Activated naive CD8-positive, alpha-beta T cell treated with anti-CD3 and anti-CD28 coated beads, Interleukin-2, amount 50 U/mL, for 16 hours (primary cell): ENCODE data around the gene FYB2.
"Not testable (repeated sequence)": the region's sequence is repeated elsewhere in the genome, so short reads cannot be mapped to it uniquely, and the experiment has no call there.

Source experiments
- DNase-seq: peaks from one replicate; pipeline ENCODE4 v3.0.0-alpha.2; 2020; ENCODE audit warnings: low read depth, low spot score

FYB2 gene

DNA sequence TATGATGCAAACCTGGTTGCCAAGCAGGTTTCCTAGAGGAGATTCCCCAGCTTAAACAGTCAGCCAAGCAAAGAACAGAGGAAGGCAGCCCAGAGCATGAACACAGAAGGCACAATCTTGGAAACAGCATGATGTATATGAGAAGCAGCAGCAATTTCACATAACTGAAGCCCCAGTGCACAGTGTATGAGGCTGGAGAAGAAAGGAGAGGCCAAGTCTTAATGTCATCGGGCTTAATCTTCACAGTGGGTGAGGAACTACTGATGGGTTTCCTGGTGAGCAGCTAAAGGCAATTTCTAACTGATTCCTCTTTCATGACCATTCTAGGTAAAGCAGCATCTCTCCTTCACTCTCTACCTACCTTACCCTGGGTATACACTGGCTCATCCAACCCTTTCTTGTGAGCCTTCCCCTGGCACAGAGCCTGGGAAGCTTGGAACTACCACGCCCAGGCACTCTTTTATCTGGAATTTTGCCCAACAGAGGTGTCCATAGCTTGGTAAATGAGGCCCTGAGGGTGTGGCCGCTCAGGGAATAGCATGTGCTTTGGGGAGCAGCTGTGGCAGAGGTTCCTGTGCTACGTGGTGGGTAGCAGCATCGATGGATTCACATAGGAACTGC is 22.0 kb downstream of the FYB2 start:
- no peak for DNase-seq

DNA sequence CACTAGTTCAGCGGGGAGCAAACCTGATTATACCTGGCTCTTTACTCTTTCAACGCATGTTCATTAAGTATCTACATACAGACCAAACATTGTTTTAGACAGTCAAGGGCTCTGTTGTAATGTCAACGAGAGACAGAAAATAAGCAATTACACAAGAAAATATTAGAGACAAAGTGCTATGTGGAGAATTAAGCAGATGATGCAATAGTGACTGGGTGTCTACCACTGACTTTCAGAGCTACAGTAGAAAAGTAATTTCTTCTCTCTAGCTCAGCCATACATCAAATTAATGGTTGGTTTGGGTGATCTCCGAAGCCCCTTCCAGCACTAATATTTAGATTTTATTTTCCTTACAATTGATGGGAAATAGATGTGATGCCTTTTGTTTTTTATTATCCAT is 23.3 kb downstream of the FYB2 start:
- no peak for DNase-seq

DNA sequence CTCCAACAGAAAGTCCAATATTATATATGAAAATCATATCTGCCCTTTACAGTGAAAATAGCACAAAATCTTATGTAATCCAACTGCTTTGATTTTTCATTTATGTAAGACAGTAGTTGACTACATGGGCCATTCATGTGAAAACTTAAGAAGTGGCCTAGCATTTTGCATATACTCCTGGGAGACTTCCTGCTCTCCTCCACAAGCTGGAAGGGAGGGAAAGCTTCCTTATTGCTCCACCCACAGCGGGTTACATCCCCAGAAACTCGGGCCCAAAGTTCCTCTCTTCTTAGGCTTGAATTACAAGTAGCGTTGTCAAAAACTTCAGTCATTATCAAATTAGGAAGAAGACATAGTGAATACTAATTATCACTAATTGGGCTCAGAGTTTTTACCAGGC is 29.2 kb downstream of the FYB2 start:
- no peak for DNase-seq

DNA sequence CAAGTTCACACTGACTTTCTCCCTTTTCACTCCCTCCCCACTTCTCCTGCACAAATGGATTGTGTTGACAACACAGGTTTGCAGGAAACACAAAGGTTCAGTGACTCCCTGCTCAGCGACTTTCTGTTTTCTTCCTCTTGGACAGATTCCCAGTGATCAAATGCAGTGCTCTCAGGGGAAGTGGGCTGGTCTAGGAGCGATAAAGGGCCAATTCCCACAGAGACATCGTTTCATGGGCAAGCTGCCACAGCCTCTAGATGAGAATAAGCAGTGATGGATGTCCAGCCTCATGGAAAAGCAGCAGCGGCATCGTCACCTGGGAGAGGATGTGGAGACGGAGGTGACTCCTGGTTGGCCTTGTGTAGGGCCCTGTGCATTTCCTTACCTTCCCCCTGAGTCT is 30.6 kb downstream of the FYB2 start:
- no peak for DNase-seq

DNA sequence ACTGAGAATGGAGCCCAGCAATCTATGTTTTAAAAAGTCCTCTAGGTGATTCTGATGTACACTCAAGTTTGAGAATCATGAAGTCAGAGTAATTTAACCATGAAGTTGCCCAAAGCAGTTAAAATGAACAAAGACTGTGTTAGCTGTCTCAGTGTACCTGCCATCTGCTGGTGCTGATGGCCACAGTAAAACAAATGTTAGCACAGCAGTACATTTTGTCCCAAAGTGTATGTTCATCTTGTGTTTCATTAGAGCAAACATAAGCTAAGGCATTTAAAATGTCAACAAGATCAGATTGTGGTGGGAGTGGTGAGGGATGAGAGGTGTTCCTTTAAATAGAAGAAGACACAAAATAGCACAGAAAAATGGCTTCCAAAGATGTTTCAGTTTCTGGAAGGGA is 31.1 kb downstream of the FYB2 start:
- no peak for DNase-seq

DNA sequence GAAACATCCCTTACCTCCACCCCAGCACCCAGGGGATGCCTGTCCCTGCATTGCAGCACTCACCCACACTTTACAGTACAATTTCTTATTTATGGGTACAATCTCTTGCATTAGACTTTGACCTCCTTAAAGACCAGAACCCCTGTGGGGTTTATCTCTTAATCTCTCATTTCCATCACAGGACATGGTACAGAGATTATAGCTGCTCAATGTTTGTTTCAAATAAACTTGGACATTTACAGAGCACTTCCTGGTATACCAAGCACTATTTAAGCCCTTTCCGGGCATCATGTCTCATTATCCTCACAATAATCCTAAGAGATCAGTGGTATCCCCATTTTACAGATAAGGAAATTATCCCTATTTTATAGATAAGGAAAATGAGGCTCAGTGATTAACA is 31.9 kb downstream of the FYB2 start:
- no peak for DNase-seq

DNA sequence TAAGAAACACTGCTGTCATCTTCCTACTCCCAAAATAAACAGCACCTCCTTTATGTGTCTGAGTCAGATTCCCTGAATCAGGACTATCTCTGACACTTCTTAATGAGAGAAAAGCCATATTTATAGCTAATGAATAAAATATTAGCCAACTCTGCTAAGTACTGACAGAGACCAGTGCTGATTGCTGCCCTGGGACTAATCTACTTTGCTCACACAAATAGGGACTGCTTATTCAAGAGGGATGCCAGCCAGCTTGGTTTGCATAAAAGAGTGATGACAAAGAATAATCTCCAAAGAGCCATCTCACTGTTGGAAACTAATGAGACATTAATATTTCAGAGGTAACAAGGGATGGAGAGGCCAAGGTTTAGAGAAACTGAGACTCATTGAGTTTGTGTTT is 36.4 kb downstream of the FYB2 start:
- DNase-seq, result no peak

DNA sequence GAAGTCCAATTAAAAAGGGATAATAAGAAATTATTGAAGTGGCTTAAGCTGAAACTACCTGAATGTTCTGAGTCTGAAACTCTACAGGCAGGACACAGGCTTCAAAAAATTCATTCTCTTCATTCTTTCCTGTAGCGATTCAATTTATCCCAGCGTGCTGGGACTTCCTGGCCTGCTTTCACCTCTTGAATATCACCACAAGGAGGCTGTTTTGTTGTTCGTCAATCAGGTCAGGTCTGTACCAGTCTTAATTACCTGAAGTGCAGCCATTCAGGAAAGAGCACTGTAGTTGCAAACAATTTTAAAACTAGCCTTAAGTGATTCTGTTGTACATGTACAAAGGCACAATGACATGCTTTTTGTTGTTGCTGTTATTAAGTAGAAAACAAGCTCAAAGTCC is 38.4 kb downstream of the FYB2 start:
- no peak for DNase-seq

DNA sequence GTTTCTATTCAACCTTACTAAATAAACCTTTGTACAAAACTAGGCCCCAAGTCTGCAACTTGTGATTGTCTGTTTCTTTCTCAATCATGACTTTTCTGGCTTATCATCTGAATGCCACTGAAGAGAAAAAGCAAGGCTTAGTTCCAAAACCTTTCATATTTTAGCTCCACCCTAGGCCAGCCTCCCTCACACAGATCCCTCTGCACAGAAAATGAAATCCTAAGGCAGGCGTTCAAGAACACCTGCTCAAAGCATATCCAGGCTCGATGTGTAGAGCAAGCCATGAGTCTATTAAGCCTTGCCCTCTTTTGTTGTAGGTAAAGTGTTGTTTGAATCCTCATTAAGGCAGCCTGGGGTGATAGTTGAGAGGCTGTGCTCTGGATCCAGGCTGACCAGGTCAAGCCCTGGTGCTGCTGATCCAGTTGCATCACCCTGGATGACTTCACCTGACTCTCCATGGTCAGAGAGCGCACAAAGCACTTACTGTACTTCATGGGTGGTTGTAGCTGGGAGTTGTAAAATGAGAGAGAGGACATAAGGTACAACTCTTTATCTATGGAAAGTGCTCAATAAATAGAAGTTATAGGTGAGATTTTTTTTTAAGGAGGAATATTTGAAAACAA is 39.0 kb downstream of the FYB2 start:
- no peak for DNase-seq

DNA sequence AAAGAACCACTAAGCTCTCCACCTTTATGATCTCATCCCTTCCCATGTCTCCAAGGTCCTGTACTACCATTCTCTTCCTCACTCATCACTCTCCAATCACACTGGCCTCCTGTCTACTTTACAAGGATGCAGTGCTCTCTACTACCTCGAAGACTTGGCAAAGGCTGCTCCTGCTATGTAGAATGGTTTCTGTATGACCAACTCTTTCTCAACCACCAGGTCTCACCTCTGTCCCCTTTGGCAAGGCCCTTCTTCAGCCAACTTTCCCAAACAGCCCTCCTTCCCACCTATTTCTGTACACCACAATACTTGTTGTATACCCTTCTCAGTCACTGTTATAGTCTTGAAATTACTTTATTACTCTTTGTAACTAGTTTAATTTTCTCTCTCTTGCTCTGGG is 41.2 kb downstream of the FYB2 start:
- no peak for DNase-seq

DNA sequence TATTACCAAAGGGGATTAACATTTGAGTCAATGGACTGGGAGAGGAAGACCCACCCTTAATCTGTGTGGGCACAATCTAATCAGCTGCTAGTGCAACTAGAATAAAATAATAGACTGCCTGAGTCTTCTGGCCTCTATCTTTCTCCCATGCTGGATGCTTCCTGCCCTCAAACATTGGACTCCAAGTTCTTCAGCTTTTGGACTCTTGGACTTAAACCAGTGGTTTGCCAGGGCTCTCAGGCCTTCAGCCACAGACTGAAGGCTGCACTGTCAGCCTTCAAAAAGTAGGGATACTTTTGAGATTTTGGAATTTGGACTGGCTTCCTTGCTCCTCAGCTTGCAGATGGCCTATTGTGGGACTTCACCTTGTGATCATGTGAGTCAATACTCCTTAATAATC is 44.5 kb downstream of the FYB2 start:
- DNase-seq, result not testable (repeated sequence)

DNA sequence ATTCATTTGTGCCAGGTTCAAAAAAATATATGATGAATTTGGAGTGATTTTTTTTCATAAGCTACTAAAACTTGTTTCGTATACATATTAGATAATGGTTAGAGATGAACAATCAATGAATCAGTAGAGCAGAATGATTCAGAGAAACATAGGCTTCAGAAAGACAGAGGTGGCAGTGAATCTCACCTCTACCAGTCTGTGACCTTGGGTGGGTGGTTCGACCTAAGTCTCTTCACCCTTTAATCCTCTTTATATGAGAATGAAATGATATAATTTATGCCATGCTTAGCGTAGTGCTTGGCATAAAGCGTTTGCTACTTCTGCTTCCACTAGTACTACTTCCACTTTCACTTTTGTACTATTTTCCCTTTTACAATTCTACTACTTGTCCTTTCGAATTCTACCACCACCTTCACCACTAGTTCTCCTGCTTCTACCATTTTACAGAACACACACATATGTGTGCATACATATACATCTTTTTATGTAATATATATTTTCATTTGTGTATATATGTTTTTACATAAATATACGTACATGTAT is 45.1 kb downstream of the FYB2 start:
- DNase-seq, result no peak

DNA sequence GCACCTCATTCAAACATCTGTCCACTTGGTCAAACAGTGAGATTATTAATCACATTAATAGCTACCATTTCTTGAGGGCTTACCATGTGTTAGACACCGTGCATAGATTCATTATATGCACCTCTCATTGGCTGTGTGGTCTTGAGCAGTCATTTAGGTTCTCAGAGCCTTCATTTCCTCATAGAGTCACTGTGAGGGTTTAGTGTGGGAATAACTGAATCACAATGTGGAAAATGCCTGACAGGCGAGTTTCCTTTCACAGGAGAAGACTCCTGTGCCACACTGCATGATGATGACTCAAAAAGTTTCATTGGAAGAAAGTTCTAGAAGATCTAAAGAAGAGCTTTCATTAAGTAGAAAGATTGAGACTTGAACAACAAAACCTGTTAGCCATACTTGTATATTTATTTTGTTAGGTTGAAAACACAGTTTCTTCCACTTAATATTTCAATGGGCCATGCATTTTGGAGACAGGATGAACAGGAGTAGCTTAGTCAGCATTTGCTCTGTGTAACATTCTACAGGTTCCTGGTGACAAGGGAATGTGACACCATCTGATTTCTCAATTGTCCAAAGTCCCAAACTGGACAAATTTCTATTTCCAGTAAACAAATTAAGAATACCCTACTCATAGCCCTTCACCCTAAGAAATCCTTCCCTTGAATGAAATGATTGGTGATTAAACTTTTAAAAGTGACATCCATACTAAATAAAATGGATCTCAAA is 45.7 kb downstream of the FYB2 start:
- DNase-seq, result no peak

DNA sequence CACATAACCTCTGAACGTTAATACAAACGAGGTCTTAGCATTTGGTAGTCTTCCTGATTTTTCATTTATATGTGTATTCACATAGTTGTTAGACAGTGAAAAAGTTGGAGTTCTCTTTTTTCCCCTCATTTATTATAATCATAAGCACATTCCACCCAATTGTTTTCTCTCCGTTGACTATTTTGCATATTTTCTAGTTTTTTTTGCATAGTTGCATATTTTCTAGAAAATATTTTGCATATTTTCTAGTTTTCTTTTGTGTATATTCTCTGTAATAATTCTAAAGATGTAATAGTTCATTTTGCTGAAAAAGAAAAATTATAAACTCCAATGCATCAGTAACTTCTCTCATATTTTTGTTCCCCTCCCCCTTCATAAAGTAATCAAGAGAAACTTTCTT is 47.5 kb downstream of the FYB2 start:
- DNase-seq, result no peak

DNA sequence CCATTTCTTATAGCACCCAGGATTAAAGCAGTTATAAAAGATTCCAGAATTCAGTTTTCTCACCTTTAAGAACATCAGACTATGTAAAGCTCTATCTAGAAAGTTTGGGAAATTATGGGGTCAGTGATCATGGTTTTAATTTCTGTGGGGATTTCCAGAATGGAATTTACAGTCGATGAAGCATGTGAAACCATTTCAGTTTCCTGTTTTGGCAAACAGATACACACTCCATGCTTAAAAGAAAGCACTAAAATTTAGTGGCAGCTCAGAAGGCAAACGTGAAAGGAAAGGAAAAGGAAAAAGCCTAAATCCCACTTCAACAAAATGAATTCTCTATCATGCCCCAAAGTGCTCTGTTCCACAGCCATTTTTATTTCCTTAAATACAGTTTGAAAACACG is 60.4 kb downstream of the FYB2 start:
- no peak for DNase-seq

DNA sequence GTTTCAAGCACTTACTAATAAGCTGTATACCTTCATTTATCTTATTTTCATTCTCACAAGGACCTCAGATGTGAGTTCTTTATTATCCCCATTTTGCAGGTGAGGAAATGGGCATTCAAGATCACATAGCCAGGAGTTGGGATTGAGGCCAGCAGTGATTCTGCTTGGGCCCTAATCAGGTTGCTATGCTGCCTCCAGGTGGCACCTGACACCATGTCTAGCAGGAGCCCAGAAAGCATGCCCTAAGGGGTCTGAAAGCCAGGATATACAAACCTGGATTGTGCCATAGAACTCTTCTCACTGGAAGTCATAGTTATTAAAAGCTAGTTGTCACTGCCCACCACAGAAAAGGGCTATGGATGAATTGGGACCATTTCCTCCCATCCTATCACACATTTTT is 61.1 kb downstream of the FYB2 start:
- no peak for DNase-seq

DNA sequence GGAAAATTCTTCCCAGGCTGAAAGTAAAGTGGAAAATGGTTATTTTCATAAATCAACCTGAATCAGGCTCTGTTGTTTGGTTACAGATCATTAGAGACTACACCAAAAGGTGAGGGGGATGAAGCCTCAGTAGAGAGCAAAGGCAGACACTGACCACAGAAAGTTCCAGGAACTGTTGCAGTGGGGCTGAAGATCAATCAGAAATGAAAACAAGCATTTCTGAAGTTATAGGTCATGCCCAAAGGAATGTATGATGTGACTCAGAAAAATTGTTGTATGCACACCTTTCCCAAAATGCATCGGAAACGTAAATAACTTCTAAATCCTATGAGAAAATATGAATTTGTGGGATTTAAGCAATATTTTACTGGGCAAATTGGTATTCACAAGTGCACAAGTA is 63.3 kb downstream of the FYB2 start:
- no peak for DNase-seq

DNA sequence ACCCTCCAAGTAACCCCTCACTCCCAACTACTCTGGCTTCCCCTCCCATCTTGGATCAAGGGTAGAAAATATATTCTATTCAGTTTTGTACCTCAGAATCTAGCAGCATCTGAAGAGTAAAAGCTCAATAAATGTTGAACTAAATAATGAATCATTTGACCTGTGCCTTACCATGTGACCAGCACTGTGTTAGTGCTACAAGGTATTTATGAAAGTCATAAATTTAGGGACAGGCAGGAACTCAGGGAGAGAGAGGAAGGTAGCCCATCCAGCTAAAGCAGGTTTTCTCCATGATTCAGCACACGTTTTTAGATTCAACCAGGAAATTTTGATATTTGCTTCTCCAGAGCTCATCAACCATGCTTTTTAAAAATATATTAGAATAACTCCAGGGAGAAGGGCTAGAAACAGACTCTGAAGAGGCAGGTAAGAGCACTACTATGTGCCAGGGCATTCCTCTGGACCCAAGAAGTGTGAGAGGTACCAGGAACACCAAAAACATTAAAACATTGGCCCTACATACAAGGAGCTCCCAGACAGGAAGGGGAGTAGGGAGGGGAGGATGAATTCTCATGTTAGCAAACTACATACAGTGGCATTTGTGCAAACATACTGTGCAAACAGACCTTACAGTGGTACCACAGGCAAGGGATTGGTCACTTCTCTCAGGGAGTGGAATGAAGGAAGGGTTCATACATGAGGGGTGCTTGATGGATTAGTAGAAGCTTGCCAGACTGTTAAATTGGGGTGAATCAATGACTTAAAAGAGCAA is 64.3 kb downstream of the FYB2 start:
- no peak for DNase-seq

DNA sequence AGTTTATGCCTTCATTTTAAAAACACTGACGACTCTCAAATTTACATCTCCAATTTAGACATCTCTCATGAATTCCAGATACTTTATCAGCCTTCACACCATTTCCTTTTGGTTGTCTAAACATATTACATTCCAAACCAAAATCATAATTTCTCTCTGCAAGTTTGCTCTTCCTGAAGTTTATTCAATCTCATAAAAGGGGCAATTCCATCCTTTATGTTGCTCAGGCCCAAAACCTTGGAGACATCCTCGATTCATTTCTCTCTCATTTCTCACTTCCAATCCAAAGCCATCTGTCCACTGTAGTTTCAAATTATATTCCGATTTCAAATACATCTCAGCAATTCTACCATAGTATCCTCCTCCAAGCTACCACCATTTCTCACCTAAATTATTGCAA is 74.0 kb downstream of the FYB2 start:
- DNase-seq, result no peak

DNA sequence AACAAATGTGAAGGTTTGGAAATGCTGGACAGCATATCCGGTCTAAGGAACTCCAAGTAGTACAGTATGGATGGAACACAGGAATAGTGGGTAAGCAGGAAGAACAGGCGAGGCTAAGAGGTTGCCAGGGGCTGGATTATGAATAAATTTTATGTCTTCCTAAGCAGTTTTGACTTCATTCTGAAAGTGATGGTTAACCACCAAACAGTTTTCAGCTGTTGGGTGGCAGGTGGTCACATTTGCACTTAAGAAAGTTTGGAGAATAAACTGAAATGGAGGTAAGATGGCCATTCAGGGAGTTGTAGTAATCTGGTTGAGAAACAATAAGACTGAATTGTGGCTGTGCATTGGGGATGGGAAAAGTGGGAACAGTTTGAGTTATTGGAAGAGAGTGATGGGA is 90.2 kb downstream of the FYB2 start:
- DNase-seq, result no peak

DNA sequence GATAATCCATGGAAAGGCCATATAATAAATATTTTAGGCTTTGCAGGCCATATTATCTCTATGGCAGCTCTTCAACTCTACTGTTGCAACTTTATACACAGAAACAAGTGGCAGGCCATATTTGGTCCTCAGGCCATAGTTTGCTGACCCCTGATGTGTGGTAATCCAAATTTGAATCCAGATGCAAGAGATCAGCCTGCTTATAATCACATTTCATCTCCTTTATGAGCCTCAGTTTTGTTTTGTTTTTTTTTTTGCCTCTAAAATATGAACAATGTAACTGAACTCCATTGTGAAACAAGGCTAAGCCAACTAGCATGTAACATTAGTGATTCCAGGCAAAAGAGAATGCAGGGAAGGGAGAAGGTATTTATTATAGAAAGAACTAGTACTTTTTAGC is 92.5 kb downstream of the FYB2 start:
- no peak for DNase-seq

DNA sequence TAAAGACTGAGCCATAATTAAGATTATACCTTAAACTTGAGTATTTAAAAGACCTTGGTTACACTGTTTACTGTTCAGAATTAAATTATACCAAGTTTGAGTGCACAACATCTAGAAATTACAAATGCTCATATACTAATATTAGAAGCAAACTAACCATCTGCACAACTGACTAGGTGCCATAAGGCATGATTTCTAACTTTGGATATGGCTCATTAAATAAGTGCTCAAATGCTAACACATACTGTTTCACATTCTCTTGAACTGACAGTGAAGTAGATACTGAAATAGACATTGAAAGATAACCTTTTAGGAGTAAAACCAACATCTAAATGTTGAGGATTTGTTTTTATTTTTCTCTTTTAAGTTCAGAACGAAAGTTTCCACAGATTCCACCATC is 100.0 kb downstream of the FYB2 start:
- DNase-seq, result no peak
